IPS DF 6.9 (cell line): ENCODE results near the gene MAGI2.

Experiments used
- DNase-seq: peaks from one replicate; pipeline ENCODE4 v3.0.0-alpha.2; 2013; ENCODE audit warnings: low read depth, low spot score
- H3K27ac ChIP-seq: one replicate; pipeline ENCODE4 v1.5.1; 2013; ENCODE audit warnings: low read length, control low read depth
- H3K27me3 ChIP-seq: 2 replicates; pipeline ENCODE4 v1.6.1; 2013; ENCODE audit warnings: mild to moderate bottlenecking, low read length; ENCODE audit not compliant: control insufficient read depth, insufficient read depth
- H3K36me3 ChIP-seq: 2 replicates; pipeline ENCODE4 v1.6.1; 2013; ENCODE audit warnings: low read length; ENCODE audit not compliant: control insufficient read depth, insufficient read depth
- H3K4me1 ChIP-seq: 2 replicates; pipeline ENCODE4 v1.6.1; 2013; ENCODE audit warnings: low read length; ENCODE audit not compliant: control insufficient read depth, insufficient read depth
- H3K4me3 ChIP-seq: 2 replicates; pipeline ENCODE4 v1.5.1; 2013; ENCODE audit warnings: mild to moderate bottlenecking, low read length
- H3K9me3 ChIP-seq: 2 replicates; pipeline ENCODE4 v1.6.1; 2013; ENCODE audit warnings: low read length, inconsistent platforms; ENCODE audit not compliant: control insufficient read depth, insufficient read depth
- WGBS: extraction: QIAGEN DNeasy Blood & Tissue Kit; methylation state at CpG from one replicate; pipeline ENCODE4 v1.1.7; 2013; ENCODE audit warnings: mixed read lengths, missing lambda C conversion rate; ENCODE audit not compliant: insufficient read length, insufficient coverage; 5-methylcytosine and 5-hydroxymethylcytosine counted together

Gene MAGI2

GRCh38 chr7:78148166-78148894, 1305.1 kb downstream of the MAGI2 start:
- no peak overlapping the region for H3K27ac ChIP-seq

DNA sequence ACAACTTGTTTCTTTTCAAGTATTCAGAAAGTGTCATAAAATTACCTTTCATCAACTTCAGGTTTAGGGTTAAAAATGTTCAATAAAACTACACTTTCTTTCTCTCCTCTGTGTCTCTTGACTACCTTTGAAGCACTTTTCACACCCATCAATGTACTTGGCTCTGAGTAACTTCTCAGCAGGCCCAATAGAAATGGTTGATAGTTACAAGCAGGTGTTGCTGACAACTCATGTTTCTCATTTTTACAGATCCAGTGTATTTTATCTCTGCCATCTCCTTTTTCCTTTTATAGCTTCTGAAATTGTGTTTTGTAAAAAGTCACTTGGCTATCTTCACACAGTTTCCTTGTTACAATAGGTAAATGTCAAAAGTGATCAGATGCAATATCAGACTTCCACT, 1306.9 kb downstream of the MAGI2 start:
- Histone ChIP-seq H3K27ac (no peak overlapping the region), H3K27me3 (no peaks in the 10 kb centered on the region), H3K9me3 (no peaks in the 10 kb centered on the region), H3K36me3 (no peaks in the 10 kb centered on the region), H3K4me1 (no peaks in the 10 kb centered on the region), H3K4me3 (no peak overlapping the region)
- DNase-seq: no peak

More at GRCh38 chr7:78148166-78148894, 1305.1 kb downstream of the MAGI2 start:
- Histone ChIP-seq H3K4me1 (no peaks in the 10 kb centered on the region), H3K36me3 (no peaks in the 10 kb centered on the region), H3K9me3 (no peaks in the 10 kb centered on the region), H3K27me3 (no peaks in the 10 kb centered on the region), H3K4me3 (no peak overlapping the region)
- no peak for DNase-seq
- WGBS: no CpG with 5 or more reads among the region's 1 CpG

GRCh38 chr7:78143661-78144060, 1309.8 kb downstream of the MAGI2 start:
- no CpG with 5 or more reads among the region's 2 CpGs for WGBS
- H3K4me1 ChIP-seq: no peaks in the 10 kb centered on the region
- no peak overlapping the region for H3K27ac ChIP-seq
- H3K27me3 ChIP-seq: no peaks in the 10 kb centered on the region
- DNase-seq: no peak
- H3K9me3 ChIP-seq: no peaks in the 10 kb centered on the region
- H3K4me3 ChIP-seq: no peak overlapping the region
- H3K36me3 ChIP-seq: no peaks in the 10 kb centered on the region

- H3K36me3 ChIP-seq: no peaks in the 10 kb centered on the region
- no peak for DNase-seq
- no peak overlapping the region for H3K4me3 ChIP-seq
- H3K9me3 ChIP-seq: no peaks in the 10 kb centered on the region
- WGBS: no CpG with 5 or more reads among the region's 9 CpGs
- H3K4me1 ChIP-seq: no peaks in the 10 kb centered on the region
- no peak overlapping the region for H3K27ac ChIP-seq
- H3K27me3 ChIP-seq: no peaks in the 10 kb centered on the region
Measured at GRCh38 chr7:78141522-78142281, 1311.8 kb downstream of the MAGI2 start.

- Histone ChIP-seq H3K9me3 (no peaks in the 10 kb centered on the region), H3K27ac (no peak overlapping the region), H3K4me1 (no peaks in the 10 kb centered on the region), H3K27me3 (no peaks in the 10 kb centered on the region), H3K4me3 (no peak overlapping the region), H3K36me3 (no peaks in the 10 kb centered on the region)
- WGBS: no CpG with 5 or more reads among the region's 2 CpGs
- no peak for DNase-seq
Measured at GRCh38 chr7:78140109-78140508, 1313.4 kb downstream of the MAGI2 start.

DNA sequence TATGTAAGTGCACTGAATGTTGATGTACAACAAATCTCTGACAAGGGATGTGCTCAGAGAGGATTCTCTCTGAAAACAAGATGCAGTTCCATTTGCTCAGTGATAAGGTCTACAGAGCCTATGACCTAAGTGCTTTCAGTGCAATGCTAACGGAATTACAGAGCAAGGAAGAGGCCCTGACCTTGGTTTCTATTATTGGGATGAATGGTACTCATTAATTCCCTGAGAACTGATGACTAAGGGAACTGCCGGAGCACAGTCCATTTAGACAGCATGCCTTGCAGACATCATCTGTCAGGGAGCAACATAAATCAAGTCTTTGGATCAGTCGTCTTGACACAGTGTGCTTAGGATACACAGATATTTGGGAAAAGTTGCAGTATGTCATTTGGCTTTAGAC, 1314.1 kb downstream of the MAGI2 start:
- no peak overlapping the region for H3K27ac ChIP-seq
- no CpG with 5 or more reads among the region's 3 CpGs for WGBS
- DNase-seq: no peak
- H3K36me3 ChIP-seq: no peaks in the 10 kb centered on the region
- H3K4me3 ChIP-seq: no peak overlapping the region
- no peaks in the 10 kb centered on the region for H3K9me3 ChIP-seq
- no peaks in the 10 kb centered on the region for H3K4me1 ChIP-seq
- no peaks in the 10 kb centered on the region for H3K27me3 ChIP-seq

- Histone ChIP-seq H3K36me3 (no peaks in the 10 kb centered on the region), H3K4me3 (no peak overlapping the region), H3K27ac (no peak overlapping the region), H3K9me3 (no peaks in the 10 kb centered on the region), H3K4me1 (no peaks in the 10 kb centered on the region), H3K27me3 (no peaks in the 10 kb centered on the region)
- DNase-seq: no peak
- WGBS: no CpG with 5 or more reads among the region's 11 CpGs
Measured at GRCh38 chr7:78134774-78135173, 1318.7 kb downstream of the MAGI2 start.

GRCh38 chr7:78134256-78134655, 1319.2 kb downstream of the MAGI2 start:
- no peaks in the 10 kb centered on the region for H3K4me1 ChIP-seq
- H3K36me3 ChIP-seq: no peaks in the 10 kb centered on the region
- no peaks in the 10 kb centered on the region for H3K9me3 ChIP-seq
- DNase-seq: no peak
- H3K27ac ChIP-seq: no peak overlapping the region
- no peak overlapping the region for H3K4me3 ChIP-seq
- no peaks in the 10 kb centered on the region for H3K27me3 ChIP-seq
- WGBS: no CpG with 5 or more reads among the region's 2 CpGs

DNA sequence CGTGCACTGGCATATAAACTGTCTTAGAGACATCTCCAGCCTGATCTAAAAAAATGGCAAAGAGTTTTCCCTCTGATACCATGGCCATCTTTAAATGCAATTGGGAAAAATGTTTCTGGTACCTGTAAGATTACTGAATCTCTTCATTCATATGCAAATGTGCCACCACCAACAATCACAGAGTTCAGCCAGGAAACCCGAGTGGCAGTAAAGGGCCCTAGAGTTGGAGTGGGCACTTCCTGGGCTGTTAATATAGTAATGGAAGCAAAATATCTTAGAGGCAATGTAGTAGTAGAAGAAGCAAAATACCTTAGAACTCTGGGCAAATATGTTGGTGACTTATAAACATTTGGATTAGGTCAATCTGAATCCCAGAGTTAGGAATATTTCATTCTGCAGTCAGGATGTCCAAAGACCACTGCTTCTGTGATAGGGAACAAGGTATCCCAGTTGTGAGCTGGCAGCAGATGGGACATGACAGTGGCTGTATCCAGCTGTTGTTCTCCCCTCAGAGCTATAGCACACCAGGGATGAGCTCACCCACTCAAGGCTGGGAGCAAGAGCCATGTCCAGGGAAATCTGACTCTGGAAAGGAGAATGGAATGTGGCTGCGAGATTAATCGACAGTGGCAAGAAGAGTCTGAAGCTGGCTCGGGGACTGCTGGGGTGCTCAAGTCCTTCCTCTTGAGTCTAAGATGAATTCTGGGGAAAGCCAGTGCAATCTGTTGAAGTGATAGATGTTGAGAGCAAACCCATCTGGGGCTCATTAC, 1322.8 kb downstream of the MAGI2 start:
- no CpG with 5 or more reads among the region's 5 CpGs for WGBS
- no peaks in the 10 kb centered on the region for H3K9me3 ChIP-seq
- no peak for DNase-seq

DNA sequence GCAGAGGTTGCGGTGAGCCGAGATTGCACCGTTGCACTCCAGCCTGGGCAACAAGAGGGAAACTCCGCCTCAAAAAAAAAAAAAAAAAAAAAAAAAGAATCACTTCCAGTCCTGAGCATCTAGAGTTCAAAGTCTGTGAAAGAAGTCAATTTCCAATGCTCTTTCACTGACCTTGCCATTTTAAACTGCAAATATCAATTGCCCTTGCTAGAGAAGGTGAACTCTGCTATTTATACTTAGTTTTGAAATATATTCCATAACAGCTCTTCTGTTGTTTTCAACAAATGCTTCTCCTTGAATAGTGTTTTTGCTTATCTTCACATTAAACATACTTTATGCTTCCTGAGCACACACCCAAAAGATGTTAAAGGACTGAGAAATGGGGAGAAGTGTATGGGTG, 1323.6 kb downstream of the MAGI2 start:
- no peaks in the 10 kb centered on the region for H3K27me3 ChIP-seq
- no CpG with 5 or more reads among the region's 4 CpGs for WGBS
- no peaks in the 10 kb centered on the region for H3K36me3 ChIP-seq
- H3K4me3 ChIP-seq: no peak overlapping the region
- no peaks in the 10 kb centered on the region for H3K4me1 ChIP-seq
- no peak overlapping the region for H3K27ac ChIP-seq
- no peak for DNase-seq
- no peaks in the 10 kb centered on the region for H3K9me3 ChIP-seq

More for the DNA sequence above, 1322.8 kb downstream of the MAGI2 start:
- H3K27ac ChIP-seq: no peak overlapping the region
- no peak overlapping the region for H3K4me3 ChIP-seq
- H3K36me3 ChIP-seq: no peaks in the 10 kb centered on the region
- no peaks in the 10 kb centered on the region for H3K27me3 ChIP-seq
- H3K4me1 ChIP-seq: no peaks in the 10 kb centered on the region
